Stimulated activated naive B cell treated with anti-CD40 and anti-IgM and Interleukin-4, amounts not matched to agents 10 μg/mL and 1 μg/mL and 100 μg/mL, for 72 hours (primary cell): ENCODE data around the gene KAT6B.
"Not testable (repeated sequence)": the region's sequence is repeated elsewhere in the genome, so short reads cannot be mapped to it uniquely, and the experiment has no call there.

Experiments used
- ATAC-seq, 2 donors: fragments of 150-1000 bp; cut with Tn5 transposase; replicated peaks; 2 replicates each; pipeline ENCODE4 v1.10.0; 2021; ENCODE audit warnings: moderate library complexity in 1 of 2
- DNase-seq: peaks from one replicate; pipeline ENCODE4 v3.0.0; 2021
- H3K27ac Mint-ChIP-seq: one replicate; pipeline ENCODE4 v1.8.0; 2022; ENCODE audit warnings: mild to moderate bottlenecking, mixed read lengths
- H3K27me3 Mint-ChIP-seq, 2 donors: one replicate each; pipeline ENCODE4 v1.8.0; 2022; ENCODE audit warnings: mixed read lengths in 2 of 2
- H3K36me3 Mint-ChIP-seq, 2 donors: one replicate each; pipeline ENCODE4 v1.8.0; 2022; ENCODE audit warnings: mixed read lengths in 2 of 2, mild to moderate bottlenecking in 1 of 2
- H3K4me1 Mint-ChIP-seq, 2 donors: one replicate each; pipeline ENCODE4 v1.8.0; 2022; ENCODE audit warnings: mixed read lengths in 2 of 2, mild to moderate bottlenecking in 1 of 2
- H3K4me3 Mint-ChIP-seq, 2 donors: one replicate each; pipeline ENCODE4 v1.8.0; 2022; ENCODE audit warnings: mild to moderate bottlenecking in 2 of 2, mixed read lengths in 2 of 2, moderate library complexity in 1 of 2
- H3K9me3 Mint-ChIP-seq, 2 donors: one replicate each; pipeline ENCODE4 v1.8.0; 2022; ENCODE audit warnings: mixed read lengths in 2 of 2, mild to moderate bottlenecking in 1 of 2

Gene KAT6B

GRCh38 chr10:74877054-74877453 is 50.7 kb downstream of the KAT6B start:
- ATAC-seq, H3K27ac Mint-ChIP-seq, DNase-seq, H3K9me3 Mint-ChIP-seq, H3K27me3 Mint-ChIP-seq, H3K4me3 Mint-ChIP-seq: not testable (repeated sequence)
- Mint-ChIP-seq H3K36me3 (peaks cover 13 to 17% of the 10 kb centered on the region in 2 donors), H3K4me1 (peaks cover 26 to 56% of the 10 kb centered on the region in 2 donors)

- DNase-seq (no peak), ATAC-seq (no peak)
- no peak overlapping the region for H3K4me3 Mint-ChIP-seq
- peaks cover 13 to 19% of the 10 kb centered on the region in 2 donors for H3K36me3 Mint-ChIP-seq
- peaks cover 0 to 1% of the 10 kb centered on the region in 2 donors for H3K9me3 Mint-ChIP-seq
- no peaks in the 10 kb centered on the region for H3K27me3 Mint-ChIP-seq
- H3K4me1 Mint-ChIP-seq, result peaks cover 26 to 55% of the 10 kb centered on the region in 2 donors
- no peak overlapping the region for H3K27ac Mint-ChIP-seq
These were observed 51.5 kb downstream of the KAT6B start for GRCh38 chr10:74877898-74878297.

- Mint-ChIP-seq H3K27ac (no peak overlapping the region), H3K27me3 (no peaks in the 10 kb centered on the region), H3K4me3 (no peak overlapping the region), H3K9me3 (peaks cover 0 to 1% of the 10 kb centered on the region in 2 donors), H3K36me3 (peaks cover 13 to 19% of the 10 kb centered on the region in 2 donors), H3K4me1 (peaks cover 16 to 48% of the 10 kb centered on the region in 2 donors)
- ATAC-seq (no peak), DNase-seq (no peak)
These were observed 53.6 kb downstream of the KAT6B start for GRCh38 chr10:74880041-74880440.

- no peak for DNase-seq
- no peak for ATAC-seq
- H3K27me3 Mint-ChIP-seq, result no peaks in the 10 kb centered on the region
- no peak overlapping the region for H3K27ac Mint-ChIP-seq
- peaks cover 0 to 1% of the 10 kb centered on the region in 2 donors for H3K9me3 Mint-ChIP-seq
- peaks cover 9 to 19% of the 10 kb centered on the region in 2 donors for H3K36me3 Mint-ChIP-seq
- H3K4me3 Mint-ChIP-seq, result no peak overlapping the region
- H3K4me1 Mint-ChIP-seq, result peaks cover 13 to 47% of the 10 kb centered on the region in 2 donors
These were observed 55.0 kb downstream of the KAT6B start for GRCh38 chr10:74881253-74881884.

GRCh38 chr10:74882427-74882826 is 56.0 kb downstream of the KAT6B start:
- Mint-ChIP-seq H3K36me3 (peaks cover 13 to 23% of the 10 kb centered on the region in 2 donors), H3K27ac (no peak overlapping the region), H3K4me3 (no peak overlapping the region), H3K4me1 (peaks cover 20 to 57% of the 10 kb centered on the region in 2 donors), H3K27me3 (no peaks in the 10 kb centered on the region), H3K9me3 (peaks cover 0 to 1% of the 10 kb centered on the region in 2 donors)
- ATAC-seq, result no peak
- no peak for DNase-seq

- H3K4me1 Mint-ChIP-seq, result peaks cover 22 to 61% of the 10 kb centered on the region in 2 donors
These were observed 56.4 kb downstream of the KAT6B start for GRCh38 chr10:74882831-74883230.

GRCh38 chr10:74883428-74883827 is 57.0 kb downstream of the KAT6B start:
- peaks cover 23 to 62% of the 10 kb centered on the region in 2 donors for H3K4me1 Mint-ChIP-seq
- H3K27ac Mint-ChIP-seq, result no peak overlapping the region
- peaks cover 13 to 23% of the 10 kb centered on the region in 2 donors for H3K36me3 Mint-ChIP-seq
- ATAC-seq (no peak), DNase-seq (no peak)
- H3K27me3 Mint-ChIP-seq, result no peaks in the 10 kb centered on the region
- H3K9me3 Mint-ChIP-seq, result peaks cover 0 to 1% of the 10 kb centered on the region in 2 donors
- H3K4me3 Mint-ChIP-seq, result no peak overlapping the region

More at GRCh38 chr10:74882831-74883230, 56.4 kb downstream of the KAT6B start:
- H3K9me3 Mint-ChIP-seq, result peaks cover 0 to 1% of the 10 kb centered on the region in 2 donors
- H3K36me3 Mint-ChIP-seq, result peaks cover 13 to 23% of the 10 kb centered on the region in 2 donors
- no peaks in the 10 kb centered on the region for H3K27me3 Mint-ChIP-seq
- DNase-seq, result no peak
- no peak overlapping the region for H3K27ac Mint-ChIP-seq
- no peak overlapping the region for H3K4me3 Mint-ChIP-seq
- ATAC-seq, result no peak

GRCh38 chr10:74887614-74888284 is 61.3 kb downstream of the KAT6B start:
- H3K36me3 Mint-ChIP-seq, result peaks cover 4 to 20% of the 10 kb centered on the region in 2 donors
- H3K9me3 Mint-ChIP-seq, result no peaks in the 10 kb centered on the region
- H3K27me3 Mint-ChIP-seq, result no peaks in the 10 kb centered on the region
- no peak overlapping the region for H3K4me3 Mint-ChIP-seq
- H3K4me1 Mint-ChIP-seq, result peaks cover 31 to 77% of the 10 kb centered on the region in 2 donors
- DNase-seq, result no peak
- no peak for ATAC-seq
- peak overlapping the region; percentile 25 for H3K27ac Mint-ChIP-seq

- Mint-ChIP-seq H3K4me3 (no peak overlapping the region), H3K36me3 (peaks cover 4 to 20% of the 10 kb centered on the region in 2 donors), H3K9me3 (no peaks in the 10 kb centered on the region), H3K4me1 (peaks cover 30 to 68% of the 10 kb centered on the region in 2 donors), H3K27me3 (no peaks in the 10 kb centered on the region), H3K27ac (peak overlapping the region; percentile 59)
- ATAC-seq, result no peak
- DNase-seq, result no peak
These were observed 62.7 kb downstream of the KAT6B start for GRCh38 chr10:74888962-74889661.

- Mint-ChIP-seq H3K4me1 (peaks cover 30 to 71% of the 10 kb centered on the region in 2 donors), H3K9me3 (no peaks in the 10 kb centered on the region), H3K4me3 (no peak overlapping the region), H3K27ac (no peak overlapping the region), H3K27me3 (no peaks in the 10 kb centered on the region), H3K36me3 (peaks cover 4 to 20% of the 10 kb centered on the region in 2 donors)
- ATAC-seq, result no peak
- DNase-seq, result no peak
These were observed 63.2 kb downstream of the KAT6B start for GRCh38 chr10:74889662-74889998.

GRCh38 chr10:74890460-74890859 is 64.1 kb downstream of the KAT6B start:
- Mint-ChIP-seq H3K27ac (no peak overlapping the region), H3K4me1 (peaks cover 30 to 79% of the 10 kb centered on the region in 2 donors)
- ATAC-seq, result no peak

GRCh38 chr10:74891053-74891452 is 64.7 kb downstream of the KAT6B start:
- ATAC-seq, result no peak
- H3K4me3 Mint-ChIP-seq, result no peak overlapping the region
- no peaks in the 10 kb centered on the region for H3K9me3 Mint-ChIP-seq
- peak overlapping the region; percentile 42 for H3K27ac Mint-ChIP-seq
- no peaks in the 10 kb centered on the region for H3K27me3 Mint-ChIP-seq
- H3K4me1 Mint-ChIP-seq, result peaks cover 32 to 80% of the 10 kb centered on the region in 2 donors
- peaks cover 11 to 26% of the 10 kb centered on the region in 2 donors for H3K36me3 Mint-ChIP-seq
- no peak for DNase-seq

More at GRCh38 chr10:74890460-74890859, 64.1 kb downstream of the KAT6B start:
- no peak overlapping the region for H3K4me3 Mint-ChIP-seq
- H3K9me3 Mint-ChIP-seq, result no peaks in the 10 kb centered on the region
- no peak for DNase-seq
- H3K27me3 Mint-ChIP-seq, result no peaks in the 10 kb centered on the region
- peaks cover 5 to 24% of the 10 kb centered on the region in 2 donors for H3K36me3 Mint-ChIP-seq

GRCh38 chr10:74892839-74893238 is 66.4 kb downstream of the KAT6B start:
- ATAC-seq, result no peak
- Mint-ChIP-seq H3K9me3 (no peaks in the 10 kb centered on the region), H3K4me3 (no peak overlapping the region), H3K4me1 (peaks cover 29 to 73% of the 10 kb centered on the region in 2 donors), H3K27me3 (no peaks in the 10 kb centered on the region), H3K27ac (peak overlapping the region; percentile 63), H3K36me3 (peaks cover 7 to 24% of the 10 kb centered on the region in 2 donors)
- DNase-seq, result no peak

GRCh38 chr10:74893329-74893728 is 66.9 kb downstream of the KAT6B start:
- DNase-seq, H3K27ac Mint-ChIP-seq, ATAC-seq, H3K4me3 Mint-ChIP-seq, H3K27me3 Mint-ChIP-seq, H3K9me3 Mint-ChIP-seq: not testable (repeated sequence)
- peaks cover 31 to 73% of the 10 kb centered on the region in 2 donors for H3K4me1 Mint-ChIP-seq
- peaks cover 7 to 24% of the 10 kb centered on the region in 2 donors for H3K36me3 Mint-ChIP-seq
